Sigmoid colon (tissue), 7 donors: ENCODE measurements around the gene MAP2K1. TPM values are rescaled to one million over a fixed set of nuclear protein-coding genes. Genes with fewer than 3 reads are reported as not detected.

Experiments used
- DNase-seq: peaks from one replicate; pipeline ENCODE4 v3.0.0-alpha.2; 2019
- H3K27ac ChIP-seq, 4 donors: fragments of 200-600 bp; sonication (generic); one replicate each; pipeline ENCODE4 v1.5.1; 2016 to 2019; ENCODE audit warnings: mild to moderate bottlenecking in 1 of 4
- H3K27me3 ChIP-seq, 3 donors: fragments of 200-600 bp; sonication (generic); one replicate each; pipeline ENCODE4 v1.5.1; 2019; ENCODE audit warnings: mild to moderate bottlenecking in 1 of 3
- H3K36me3 ChIP-seq, 4 donors: fragments of 200-600 bp; sonication (generic); one replicate each; pipeline ENCODE4 v1.5.1; 2016 to 2019
- H3K4me1 ChIP-seq, 4 donors: fragments of 200-600 bp; sonication (generic); one replicate each; pipeline ENCODE4 v1.5.1; 2017 to 2019
- H3K4me3 ChIP-seq, 4 donors: fragments of 200-600 bp; sonication (generic); one replicate each; pipeline ENCODE4 v1.5.1; 2017 to 2019; ENCODE audit warnings: mild to moderate bottlenecking in 2 of 4, moderate library complexity in 1 of 4
- H3K9me3 ChIP-seq, 4 donors: fragments of 200-600 bp in 3 of 4; sonication (generic) in 3 of 4; one replicate each; pipeline versions ENCODE4 v1.5.1 to v1.6.1; 2013 to 2019
- EP300 ChIP-seq, 4 donors: sonication (generic); formaldehyde crosslinking; IDR thresholded peaks; one replicate each; pipeline ENCODE4 v1.6.1; 2017; ENCODE audit warnings: antibody characterized with exemption in 4 of 4
- POLR2A ChIP-seq, 2 donors: fragments of 450-650 bp; IDR thresholded peaks; one replicate each; pipeline ENCODE4 v1.6.1; 2016; ENCODE audit warnings: antibody characterized with exemption in 2 of 2, mild to moderate bottlenecking in 2 of 2, moderate library complexity in 2 of 2
- POLR2AphosphoS5 ChIP-seq, 4 donors: sonication (generic); formaldehyde crosslinking; IDR thresholded peaks; one replicate each; pipeline ENCODE4 v1.6.1; 2017; ENCODE audit warnings: antibody characterized with exemption in 4 of 4
- WGBS, 2 donors: extraction: QIAGEN DNeasy Blood & Tissue Kit; methylation state at CpG; one replicate each; pipeline ENCODE4 v1.1.7; 2013; 5-methylcytosine and 5-hydroxymethylcytosine counted together
- intact Hi-C: fragments of 100-400 bp; cut with DNase I; formaldehyde crosslinking; loops from one replicate; pipeline ENCODE4 v1.15.1; 2023
- polyA plus RNA-seq, 3 donors: library from polyadenylated mRNA; stranded (reverse); fragments of 200-250 nt; gene quantifications; one replicate each; pipeline ENCODE4 v1.2.3, GENCODE V29; 2013
- total RNA-seq, 4 donors: library from RNA; depleted of rRNA; stranded (reverse); fragments of >200 nt; gene quantifications; one replicate each; pipeline ENCODE4 v1.1.0, GENCODE V29; 2016
- TF ChIP-seq, protein P1 (sequence below), 4 experiments: fragments of 450-650 bp in 3 of 4; fragments of 200-600 bp in 1 of 4; IDR thresholded peaks; one replicate each; pipeline ENCODE4 v1.5.1; 2016 to 2019; ENCODE audit warnings: antibody characterized with exemption in 4 of 4, mild to moderate bottlenecking in 3 of 4, moderate library complexity in 2 of 4
- donor health status: healthy with polysubstance abuse.
- donor health status: Bipolar disorder and iron deficiency.
- donor health status: healthy.

MAP2K1 gene
- total and polyA plus RNA-seq, 7 donors = 19.8 to 38.8 (median 28.8) TPM

DNA sequence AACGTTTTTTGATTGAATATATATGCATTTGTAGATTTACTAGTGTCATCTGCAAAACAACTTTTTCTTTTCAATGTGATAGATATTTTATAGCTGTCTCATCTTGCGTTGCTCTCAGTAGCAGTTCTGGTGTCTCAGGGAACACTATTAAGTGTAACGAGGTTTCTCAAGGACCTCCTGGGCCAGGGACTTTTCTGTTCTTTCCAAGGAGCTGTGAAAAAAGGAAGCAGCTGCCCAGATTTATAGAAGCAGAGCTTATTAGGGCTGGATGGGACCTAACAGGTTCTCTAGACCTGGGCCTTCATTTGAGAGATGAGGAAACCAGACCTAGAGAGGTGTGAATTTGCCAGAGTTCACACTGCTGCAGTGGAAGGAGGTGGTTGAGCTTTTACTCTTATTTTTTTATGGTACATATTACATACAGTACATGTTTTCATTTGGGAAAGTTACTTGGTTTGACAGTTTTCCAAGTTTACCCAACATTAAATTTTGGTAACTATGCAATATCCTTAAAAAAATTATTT lies 16.1 kb downstream of the MAP2K1 start:
- Histone ChIP-seq H3K36me3 (no peaks in the 10 kb centered on the region), H3K27ac (no peak overlapping the region), H3K27me3 (no peaks in the 10 kb centered on the region), H3K4me3 (no peak overlapping the region), H3K4me1 (peaks cover 0 to 7% (median 0%) of the 10 kb centered on the region in 4 donors), H3K9me3 (no peaks in the 10 kb centered on the region)
- WGBS, 2 donors = 82 to 93% methylated on average over 3 of the region's 3 CpGs
- DNase-seq = no peak
- intact Hi-C loops = no loop called here
- TF ChIP-seq, protein P1, sequence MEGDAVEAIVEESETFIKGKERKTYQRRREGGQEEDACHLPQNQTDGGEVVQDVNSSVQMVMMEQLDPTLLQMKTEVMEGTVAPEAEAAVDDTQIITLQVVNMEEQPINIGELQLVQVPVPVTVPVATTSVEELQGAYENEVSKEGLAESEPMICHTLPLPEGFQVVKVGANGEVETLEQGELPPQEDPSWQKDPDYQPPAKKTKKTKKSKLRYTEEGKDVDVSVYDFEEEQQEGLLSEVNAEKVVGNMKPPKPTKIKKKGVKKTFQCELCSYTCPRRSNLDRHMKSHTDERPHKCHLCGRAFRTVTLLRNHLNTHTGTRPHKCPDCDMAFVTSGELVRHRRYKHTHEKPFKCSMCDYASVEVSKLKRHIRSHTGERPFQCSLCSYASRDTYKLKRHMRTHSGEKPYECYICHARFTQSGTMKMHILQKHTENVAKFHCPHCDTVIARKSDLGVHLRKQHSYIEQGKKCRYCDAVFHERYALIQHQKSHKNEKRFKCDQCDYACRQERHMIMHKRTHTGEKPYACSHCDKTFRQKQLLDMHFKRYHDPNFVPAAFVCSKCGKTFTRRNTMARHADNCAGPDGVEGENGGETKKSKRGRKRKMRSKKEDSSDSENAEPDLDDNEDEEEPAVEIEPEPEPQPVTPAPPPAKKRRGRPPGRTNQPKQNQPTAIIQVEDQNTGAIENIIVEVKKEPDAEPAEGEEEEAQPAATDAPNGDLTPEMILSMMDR (IDR thresholded peaks at IDR 0.05) = no peak
- TF ChIP-seq POLR2AphosphoS5 (IDR thresholded peaks at IDR 0.05) (no peak), POLR2A (IDR thresholded peaks at IDR 0.05) (no peak), EP300 (IDR thresholded peaks at IDR 0.05) (no peak)

DNA sequence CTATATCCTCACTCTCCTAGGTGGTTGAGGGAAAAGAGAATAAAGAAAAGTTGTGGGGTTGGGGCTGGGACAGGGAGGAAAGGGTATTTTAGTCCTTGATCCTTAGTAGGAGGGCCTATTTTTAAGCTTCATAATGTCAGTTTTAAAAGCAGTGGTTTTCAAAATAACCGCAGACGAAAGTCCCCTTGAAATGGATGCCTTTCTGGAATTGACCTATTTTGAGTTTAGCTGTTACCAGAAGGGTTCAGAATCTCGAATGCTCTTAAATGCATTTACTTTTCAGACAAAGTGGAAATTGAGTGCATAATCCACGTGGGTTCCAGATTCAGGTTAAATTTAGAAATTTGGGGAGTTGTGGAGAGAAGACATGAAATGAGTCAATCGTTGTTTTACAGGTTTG lies 16.6 kb downstream of the MAP2K1 start:
- Histone ChIP-seq H3K27ac (no peak overlapping the region), H3K4me1 (peaks cover 0 to 7% (median 0%) of the 10 kb centered on the region in 4 donors), H3K9me3 (no peaks in the 10 kb centered on the region), H3K4me3 (no peak overlapping the region), H3K36me3 (no peaks in the 10 kb centered on the region), H3K27me3 (no peaks in the 10 kb centered on the region)
- 86 to 93% methylated on average over 5 of the region's 5 CpGs for WGBS, 2 donors
- intact Hi-C loops = no loop called here
- DNase-seq = no peak
- TF ChIP-seq POLR2AphosphoS5 (IDR thresholded peaks at IDR 0.05) (no peak), EP300 (IDR thresholded peaks at IDR 0.05) (no peak), POLR2A (IDR thresholded peaks at IDR 0.05) (no peak)
- TF ChIP-seq, protein P1 (IDR thresholded peaks at IDR 0.05) = no peak

DNA sequence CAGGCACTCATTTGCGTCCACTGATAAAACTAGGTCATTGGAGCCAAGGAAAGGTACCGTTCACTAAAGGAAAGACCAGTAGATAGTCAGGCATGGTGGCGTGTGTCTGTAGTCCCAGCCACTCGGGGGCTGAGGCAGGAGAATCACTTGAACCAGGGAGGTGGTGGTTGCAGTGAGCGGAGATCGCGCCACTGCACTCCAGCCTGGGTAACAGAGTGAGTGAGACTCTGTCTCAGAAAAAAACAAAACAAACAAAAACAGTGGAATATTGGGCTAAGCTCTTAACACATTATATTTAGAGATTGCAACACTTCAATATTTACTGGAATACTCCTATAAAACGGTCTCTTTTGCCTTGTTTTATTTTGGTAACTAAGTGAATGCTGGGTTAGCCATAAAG lies 17.4 kb downstream of the MAP2K1 start:
- H3K27ac ChIP-seq = no peak overlapping the region
- 90 to 94% methylated on average over 8 of the region's 8 CpGs for WGBS, 2 donors
- no peaks in the 10 kb centered on the region for H3K27me3 ChIP-seq
- no peak for DNase-seq
- TF ChIP-seq, protein P1 (IDR thresholded peaks at IDR 0.05) = no peak
- TF ChIP-seq POLR2A (IDR thresholded peaks at IDR 0.05) = no peak
- TF ChIP-seq POLR2AphosphoS5 (IDR thresholded peaks at IDR 0.05) = no peak
- TF ChIP-seq EP300 (IDR thresholded peaks at IDR 0.05) = no peak
- no peaks in the 10 kb centered on the region for H3K36me3 ChIP-seq
- H3K4me3 ChIP-seq = no peak overlapping the region
- no peaks in the 10 kb centered on the region for H3K9me3 ChIP-seq
- intact Hi-C loops = no loop called here
- H3K4me1 ChIP-seq = peaks cover 0 to 7% (median 2%) of the 10 kb centered on the region in 4 donors

DNA sequence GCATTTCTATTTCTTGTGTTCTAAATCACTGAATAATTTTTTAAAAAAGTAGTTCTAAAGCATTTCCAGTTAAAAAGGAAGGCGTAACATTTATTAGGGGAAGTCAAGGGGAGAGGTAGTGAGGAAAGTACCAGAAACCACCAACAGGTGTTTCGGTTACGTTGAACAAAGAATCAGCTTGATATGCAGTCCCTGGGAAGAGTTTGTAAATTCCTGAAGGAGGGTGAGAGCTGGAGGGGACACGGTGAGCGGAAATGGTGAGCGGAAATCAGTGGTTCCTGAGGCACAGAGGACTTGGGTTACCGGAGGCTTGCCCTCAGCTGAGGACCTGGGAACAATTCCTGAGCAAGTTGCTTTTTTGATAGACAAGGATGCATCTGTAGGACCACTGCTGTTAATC lies 17.8 kb downstream of the MAP2K1 start:
- 53 to 90% methylated on average over 7 of the region's 7 CpGs for WGBS, 2 donors
- Histone ChIP-seq H3K4me1 (peaks cover 0 to 8% (median 4%) of the 10 kb centered on the region in 4 donors), H3K27ac (no peak overlapping the region), H3K9me3 (no peaks in the 10 kb centered on the region), H3K36me3 (no peaks in the 10 kb centered on the region), H3K4me3 (no peak overlapping the region), H3K27me3 (no peaks in the 10 kb centered on the region)
- TF ChIP-seq, protein P1 (IDR thresholded peaks at IDR 0.05) = no peak
- DNase-seq = no peak
- intact Hi-C loops = no loop called here

DNA sequence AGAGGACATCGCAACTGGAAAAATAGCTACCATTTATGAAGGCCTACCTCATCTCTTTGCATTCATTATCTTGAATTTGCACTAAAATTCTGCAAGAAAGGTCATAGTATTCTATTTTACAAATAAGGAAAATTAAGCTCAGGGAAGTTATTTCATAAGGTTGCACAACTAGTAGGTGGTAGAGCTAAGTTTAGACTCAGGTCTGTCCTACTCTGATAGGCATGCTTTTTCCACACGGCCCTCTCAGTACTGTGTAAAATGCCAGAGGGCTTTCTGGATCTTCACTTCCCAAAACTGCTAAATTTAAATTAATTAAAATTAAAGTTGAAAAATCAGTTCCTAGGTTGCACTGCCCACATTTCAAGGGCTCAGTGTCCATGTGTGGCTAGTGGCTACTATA lies 18.3 kb downstream of the MAP2K1 start:
- H3K9me3 ChIP-seq = no peaks in the 10 kb centered on the region
- H3K4me1 ChIP-seq = peaks cover 0 to 8% (median 4%) of the 10 kb centered on the region in 4 donors
- no peaks in the 10 kb centered on the region for H3K36me3 ChIP-seq
- TF ChIP-seq EP300 (IDR thresholded peaks at IDR 0.05) = no peak
- TF ChIP-seq, protein P1 (IDR thresholded peaks at IDR 0.05) = no peak
- TF ChIP-seq POLR2A (IDR thresholded peaks at IDR 0.05) = no peak
- no peak for TF ChIP-seq POLR2AphosphoS5 (IDR thresholded peaks at IDR 0.05)
- no peak overlapping the region for H3K27ac ChIP-seq
- DNase-seq = no peak
- no peak overlapping the region for H3K4me3 ChIP-seq
- intact Hi-C loops = no loop called here
- WGBS, 2 donors = 79 to 95% methylated on average over 2 of the region's 2 CpGs
- no peaks in the 10 kb centered on the region for H3K27me3 ChIP-seq
